SK-N-MC (cell line): Measurements from ENCODE around the gene LAMB3.

Source experiments
- DNase-seq: peaks from one replicate; pipeline ENCODE4 v3.0.0-alpha.2; 2011; ENCODE audit warnings: low read depth, low spot score
- H3K27ac ChIP-seq: fragments of 200-600 bp; sonication (generic); 2 replicates; pipeline ENCODE4 v1.5.1; 2016; ENCODE audit warnings: mixed run types
- H3K36me3 ChIP-seq: fragments of 200-600 bp; sonication (generic); 2 replicates; pipeline ENCODE4 v1.6.1; 2017; ENCODE audit warnings: antibody characterized with exemption, low read length, mixed read lengths; ENCODE audit not compliant: insufficient read depth
- H3K4me3 ChIP-seq: fragments of 200-600 bp; sonication (generic); 2 replicates; pipeline ENCODE4 v1.5.1; 2016
- H3K9ac ChIP-seq: fragments of 200-600 bp; sonication (generic); 2 replicates; pipeline ENCODE4 v1.8.0; 2017; ENCODE audit warnings: mixed run types, mixed read lengths; ENCODE audit not compliant: insufficient read length
- H3K9me3 ChIP-seq: fragments of 200-600 bp; sonication (generic); 2 replicates; pipeline ENCODE4 v1.6.1; 2017; ENCODE audit warnings: low read depth, mild to moderate bottlenecking, antibody characterized with exemption, low read length, moderate library complexity, mixed read lengths
- EZH2 ChIP-seq: fragments of 200-600 bp; sonication (generic); IDR thresholded peaks from one replicate; pipeline ENCODE4 v1.6.1; 2017; ENCODE audit warnings: antibody characterized with exemption
- FOXP2 ChIP-seq: optimal IDR thresholded peaks from 2 replicates; pipeline ENCODE3; 2011; ENCODE audit warnings: mild to moderate bottlenecking, moderate library complexity; ENCODE audit not compliant: insufficient read depth; ENCODE audit errors: extremely low read length, control extremely low read depth
- POLR2AphosphoS5 ChIP-seq: IDR thresholded peaks from 2 replicates; pipeline ENCODE4 v1.6.1; 2012; ENCODE audit warnings: mild to moderate bottlenecking, low read depth, low read length, borderline replicate concordance

LAMB3 gene

GRCh38 chr1:209657140-209657879, 5.1 kb upstream of the LAMB3 start:
- H3K4me3 ChIP-seq, result no peak overlapping the region
- DNase-seq, result no peak
- no peaks in the 10 kb centered on the region for H3K36me3 ChIP-seq
- TF ChIP-seq POLR2AphosphoS5 (no peak), FOXP2 (no peak), EZH2 (no peak)
- no peak overlapping the region for H3K27ac ChIP-seq
- no peaks in the 10 kb centered on the region for H3K9me3 ChIP-seq
- no peak overlapping the region for H3K9ac ChIP-seq

GRCh38 chr1:209655411-209656231, 3.4 kb upstream of the LAMB3 start:
- Histone ChIP-seq H3K4me3 (no peak overlapping the region), H3K9ac (no peak overlapping the region), H3K9me3 (no peaks in the 10 kb centered on the region), H3K36me3 (no peaks in the 10 kb centered on the region), H3K27ac (no peak overlapping the region)
- DNase-seq, result no peak
- TF ChIP-seq FOXP2 (no peak), EZH2 (no peak), POLR2AphosphoS5 (no peak)

GRCh38 chr1:209653915-209654351, 1.7 kb upstream of the LAMB3 start:
- no peak overlapping the region for H3K9ac ChIP-seq
- DNase-seq, result no peak

GRCh38 chr1:209652873-209653401, 712 bp upstream of the LAMB3 start:
- TF ChIP-seq POLR2AphosphoS5 (no peak), FOXP2 (no peak), EZH2 (no peak)
- Histone ChIP-seq H3K4me3 (no peak overlapping the region), H3K27ac (no peak overlapping the region), H3K9ac (no peak overlapping the region), H3K36me3 (no peaks in the 10 kb centered on the region), H3K9me3 (no peaks in the 10 kb centered on the region)
- no peak for DNase-seq

More at GRCh38 chr1:209653915-209654351, 1.7 kb upstream of the LAMB3 start:
- no peaks in the 10 kb centered on the region for H3K36me3 ChIP-seq
- no peak overlapping the region for H3K4me3 ChIP-seq
- no peak for TF ChIP-seq EZH2
- no peak for TF ChIP-seq POLR2AphosphoS5
- no peak for TF ChIP-seq FOXP2
- H3K9me3 ChIP-seq, result no peaks in the 10 kb centered on the region
- no peak overlapping the region for H3K27ac ChIP-seq

- Histone ChIP-seq H3K9ac (no peak overlapping the region), H3K36me3 (no peaks in the 10 kb centered on the region), H3K9me3 (no peaks in the 10 kb centered on the region), H3K4me3 (no peak overlapping the region), H3K27ac (no peak overlapping the region)
- no peak for TF ChIP-seq EZH2
- no peak for TF ChIP-seq FOXP2
- no peak for TF ChIP-seq POLR2AphosphoS5
- no peak for DNase-seq
Observed at GRCh38 chr1:209651138-209651587, 1.1 kb downstream of the LAMB3 start.

GRCh38 chr1:209650454-209650853, 1.8 kb downstream of the LAMB3 start:
- H3K9ac ChIP-seq, result no peak overlapping the region
- DNase-seq, result peak; percentile 42
- H3K4me3 ChIP-seq, result no peak overlapping the region
- no peaks in the 10 kb centered on the region for H3K9me3 ChIP-seq
- H3K36me3 ChIP-seq, result no peaks in the 10 kb centered on the region
- TF ChIP-seq EZH2, result no peak
- TF ChIP-seq FOXP2, result no peak
- TF ChIP-seq POLR2AphosphoS5, result no peak
- 0 out of 2 replicates have a peak overlapping the region, but pooled peaks have one; percentile 6 for H3K27ac ChIP-seq

GRCh38 chr1:209648931-209649776, 3.1 kb downstream of the LAMB3 start:
- no peak for DNase-seq
- Histone ChIP-seq H3K36me3 (no peaks in the 10 kb centered on the region), H3K27ac (no peak overlapping the region), H3K9ac (no peak overlapping the region), H3K4me3 (no peak overlapping the region), H3K9me3 (no peaks in the 10 kb centered on the region)
- TF ChIP-seq FOXP2 (no peak), POLR2AphosphoS5 (no peak), EZH2 (no peak)

- H3K36me3 ChIP-seq, result no peaks in the 10 kb centered on the region
- H3K9ac ChIP-seq, result no peak overlapping the region
- no peak for TF ChIP-seq POLR2AphosphoS5
- TF ChIP-seq FOXP2, result no peak
- no peak for TF ChIP-seq EZH2
- no peaks in the 10 kb centered on the region for H3K9me3 ChIP-seq
- no peak for DNase-seq
- H3K27ac ChIP-seq, result no peak overlapping the region
- no peak overlapping the region for H3K4me3 ChIP-seq
Observed at GRCh38 chr1:209648346-209648745, 3.9 kb downstream of the LAMB3 start.
